HCT116 (cell line): ENCODE results near the gene CALM3. TPM values are rescaled to one million over a fixed set of nuclear protein-coding genes. Genes with fewer than 3 reads are reported as not detected.

Experiments used
- ATAC-seq: fragments of 200-7000 bp; cut with Tn5 transposase; 2 replicates; pipeline ENCODE4 v1.9.1; 2020; ENCODE audit warnings: mild to moderate bottlenecking, moderate library complexity
- BruUV-seq: library from RNA; stranded (reverse); fragments of 400-500 nt; replicated peaks from 2 replicates; lab custom pipeline; 2021; lab: Mats Ljungman, UMichigan
- CTCF ChIA-PET: fragments of 300-600 bp; sonication (Branson Sonifier 250); formaldehyde crosslinking; loops from one replicate; lab custom pipeline; 2021; ENCODE audit warnings: antibody characterized with exemption; lab: Charles Lee
- POLR2A ChIA-PET: fragments of 300-600, 350-600 bp; sonication (Branson Sonifier 250); formaldehyde crosslinking; loops from one replicate; lab custom pipeline; 2021; ENCODE audit warnings: antibody characterized with exemption; lab: Charles Lee
- RAD21 ChIA-PET, 2 experiments: fragments of 300-600 bp; sonication (Branson Sonifier 250); formaldehyde crosslinking; loops; one replicate each; lab custom pipeline; 2023; ENCODE audit warnings: low total read pairs in 2 of 2; ENCODE audit not compliant: uncharacterized antibody in 2 of 2, unreplicated experiment in 2 of 2, low non-redundant PET in 1 of 2; lab: Charles Lee
- DNase-seq: peaks from one replicate; pipeline ENCODE4 v3.0.0-alpha.2; 2010; ENCODE audit warnings: low read depth, low spot score
- H2AFZ ChIP-seq: fragments of 200-600 bp; shearing (Covaris generic), sonication (generic); 2 replicates; pipeline ENCODE4 v1.6.1; 2017; ENCODE audit warnings: low read depth, mixed run types, mixed read lengths, antibody characterized with exemption, low read length; ENCODE audit not compliant: poor library complexity, severe bottlenecking
- H3K27ac ChIP-seq: 2 replicates; pipeline ENCODE4 v1.5.1; 2012; ENCODE audit warnings: low read depth, low read length
- H3K27me3 ChIP-seq: fragments of 200-600 bp; sonication (generic); 2 replicates; pipeline ENCODE4 v1.6.1; 2016; ENCODE audit warnings: mixed run types, low read length, mixed read lengths; ENCODE audit not compliant: insufficient read depth
- H3K36me3 ChIP-seq, 2 experiments: fragments of 200-500 bp in 1 of 2; fragments of 200-600 bp in 1 of 2; sonication (Bioruptor generic) in 1 of 2; sonication (generic) in 1 of 2; 2 replicates each; pipeline versions ENCODE4 v1.5.1 to v1.6.1; 2014 to 2016; ENCODE audit warnings: low read length in 2 of 2, inconsistent platforms in 1 of 2, mixed read lengths in 1 of 2, mixed run types in 1 of 2; ENCODE audit not compliant: insufficient read depth in 2 of 2, control insufficient read depth in 1 of 2
- H3K4me1 ChIP-seq, 2 experiments: fragments of 200-600 bp in 1 of 2; sonication (generic) in 1 of 2; 2 replicates each; pipeline versions ENCODE4 v1.5.1 to v1.6.1; 2012 to 2017; ENCODE audit warnings: low read length in 2 of 2, inconsistent platforms in 1 of 2, mild to moderate bottlenecking in 1 of 2, mixed read lengths in 1 of 2, mixed run types in 1 of 2, moderate library complexity in 1 of 2; ENCODE audit not compliant: insufficient read depth in 2 of 2, control insufficient read depth in 1 of 2
- H3K4me2 ChIP-seq: fragments of 200-600 bp; sonication (generic); 2 replicates; pipeline ENCODE4 v1.6.1; 2017; ENCODE audit warnings: mixed run types, low read length, mixed read lengths
- H3K4me3 ChIP-seq, 2 experiments: fragments of 200-600 bp in 1 of 2; sonication (generic) in 1 of 2; replicated peaks in 1 of 2; 2 replicates each; pipeline ENCODE4 v1.5.1; 2011 to 2016; ENCODE audit warnings: low read length in 2 of 2, control low read depth in 1 of 2, low read depth in 1 of 2, mild to moderate bottlenecking in 1 of 2, mixed read lengths in 1 of 2, mixed run types in 1 of 2
- H3K79me2 ChIP-seq: fragments of 200-600 bp; sonication (generic); 2 replicates; pipeline ENCODE4 v1.6.1; 2017; ENCODE audit warnings: mild to moderate bottlenecking, mixed run types, low read length, moderate library complexity, mixed read lengths; ENCODE audit not compliant: insufficient read depth
- H3K9ac ChIP-seq: fragments of 200-600 bp; sonication (generic); 2 replicates; pipeline ENCODE4 v1.6.1; 2016; ENCODE audit warnings: low read length, mixed read lengths
- H3K9me2 ChIP-seq: fragments of 200-600 bp; sonication (generic), shearing (Covaris generic); 2 replicates; pipeline ENCODE4 v1.6.1; 2017; ENCODE audit warnings: mixed run types, mild to moderate bottlenecking, moderate library complexity; ENCODE audit not compliant: insufficient read depth
- H3K9me3 ChIP-seq, 2 experiments: fragments of 200-500 bp in 1 of 2; fragments of 200-600 bp in 1 of 2; sonication (Bioruptor generic) in 1 of 2; sonication (generic) in 1 of 2; 2 replicates each; pipeline ENCODE4 v1.6.1; 2014 to 2017; ENCODE audit warnings: low read length in 2 of 2, mixed read lengths in 2 of 2, inconsistent platforms in 1 of 2, low read depth in 1 of 2, mild to moderate bottlenecking in 1 of 2, mixed run types in 1 of 2, moderate library complexity in 1 of 2; ENCODE audit not compliant: control insufficient read depth in 1 of 2, insufficient read depth in 1 of 2
- H4K20me1 ChIP-seq: fragments of 200-600 bp; sonication (generic), shearing (Covaris generic); 2 replicates; pipeline ENCODE4 v1.6.1; 2017; ENCODE audit warnings: mixed run types, mild to moderate bottlenecking, moderate library complexity; ENCODE audit not compliant: insufficient read depth
- EGR1 ChIP-seq: IDR thresholded peaks from 2 replicates; pipeline ENCODE4 v1.6.1; 2012; ENCODE audit warnings: low read depth
- ELF1 ChIP-seq: IDR thresholded peaks from 2 replicates; pipeline ENCODE4 v1.6.1; 2012; ENCODE audit warnings: low read depth, borderline replicate concordance
- EZH2phosphoT487 ChIP-seq: fragments of 200-600 bp; IDR thresholded peaks from 2 replicates; pipeline ENCODE4 v1.6.1; 2018; ENCODE audit warnings: antibody characterized with exemption, borderline replicate concordance
- FOSL1 ChIP-seq: IDR thresholded peaks from 2 replicates; pipeline ENCODE4 v1.6.1; 2012; ENCODE audit warnings: low read depth
- MAX ChIP-seq: IDR thresholded peaks from 2 replicates; pipeline ENCODE4 v1.6.1; 2012
- RAD21 ChIP-seq: IDR thresholded peaks from 2 replicates; pipeline ENCODE4 v1.6.1; 2012; ENCODE audit warnings: low read depth, mild to moderate bottlenecking
- REST ChIP-seq: IDR thresholded peaks from 2 replicates; pipeline ENCODE4 v1.6.1; 2012; ENCODE audit warnings: low read depth
- SP1 ChIP-seq: IDR thresholded peaks from 2 replicates; pipeline ENCODE4 v1.6.1; 2012; ENCODE audit warnings: low read depth
- SRF ChIP-seq: IDR thresholded peaks from 2 replicates; pipeline ENCODE4 v1.6.1; 2012; ENCODE audit warnings: low read depth
- ZNF274 ChIP-seq: fragments of 200-500 bp; sonication (Bioruptor generic); IDR thresholded peaks from 2 replicates; pipeline ENCODE4 v1.6.1; 2014; ENCODE audit warnings: mild to moderate bottlenecking, low read depth, low read length, inconsistent platforms
- intact Hi-C: fragments of 100-400 bp; cut with micrococcal nuclease; formaldehyde crosslinking; loops from 2 replicates; pipeline ENCODE4 v1.10.0; 2022
- total RNA-seq: library from RNA; stranded (reverse); gene quantifications from one replicate; pipeline ENCODE4 v1.2.1, GENCODE V29; 2021; ENCODE audit not compliant: unreplicated experiment

Gene CALM3
- total RNA-seq, 1 experiment from 2014 or later, result 335 TPM

- TF ChIP-seq EZH2phosphoT487, result no peak
- TF ChIP-seq SRF, result no peak
- no peak for TF ChIP-seq EGR1
- TF ChIP-seq ELF1, result no peak
- no peak for TF ChIP-seq ZNF274
- TF ChIP-seq REST, result no peak
- TF ChIP-seq RAD21, result no peak
- TF ChIP-seq FOSL1, result no peak
- TF ChIP-seq MAX, result no peak
- no peak for TF ChIP-seq SP1
Measured at GRCh38 chr19:46618670-46619231, 17.6 kb downstream of the CALM3 start.

More at GRCh38 chr19:46618670-46619231, 17.6 kb downstream of the CALM3 start:
- H3K9ac ChIP-seq, result no peak overlapping the region
- ChIA-PET RAD21 (interaction anchor here in 1 of 2 experiments (2.8 kb wide), 1 partner anchor 43 kb away, joined by 19 read pairs; the partner anchor contains the start of gene DACT3), POLR2A (no interaction called here), CTCF (interaction anchor here (1.1 kb wide), 1 partner anchor 43 kb away, joined by 5 read pairs; no protein-coding TSS in a partner anchor)
- no peak overlapping the region for H3K27ac ChIP-seq
- H3K4me1 ChIP-seq, result peaks cover 0 to 26% of the 10 kb centered on the region in 2 experiments; a peak in 3 of 4 replicates
- no peak overlapping the region for H2AFZ ChIP-seq
- H3K36me3 ChIP-seq, result no peaks in the 10 kb centered on the region
- ATAC-seq (no peak), DNase-seq (no peak)
- no peaks in the 10 kb centered on the region for H3K9me3 ChIP-seq
- no peaks in the 10 kb centered on the region for H3K27me3 ChIP-seq
- H3K4me2 ChIP-seq, result no peak overlapping the region
- H3K9me2 ChIP-seq, result no peaks in the 10 kb centered on the region
- no peak overlapping the region for H3K4me3 ChIP-seq
- no peaks in the 10 kb centered on the region for H4K20me1 ChIP-seq
- H3K79me2 ChIP-seq, result no peaks in the 10 kb centered on the region
- no TSS peak for BruUV-seq
- intact Hi-C loops, result loop anchor here (10.0 kb wide), 1 partner anchor 106 kb away; no protein-coding TSS in a partner anchor
